ENCODE measurements around the gene DEAF1.

GRCh38 chr11:636511-637332, 58.3 kb downstream of the DEAF1 start, which contains the start of gene DRD4:
- no peak for TF ChIP-seq CTCF (conservative IDR thresholded peaks at IDR 0.05; ENCODE audit: low read depth, low read length)
- no peak for TF ChIP-seq EZH2phosphoT487 (IDR thresholded peaks at IDR 0.05; ENCODE audit: borderline replicate concordance, low read length)

Data from PC-3 (cell line).